GM12892 (cell line): ENCODE results near the gene ADAMTSL4.
"Not testable (repeated sequence)": the region's sequence is repeated elsewhere in the genome, so short reads cannot be mapped to it uniquely, and the experiment has no call there.

Source experiments
- POLR2A ChIP-seq: IDR thresholded peaks from 2 replicates; pipeline ENCODE4 v1.6.1; 2011; ENCODE audit warnings: low read depth, low read length, control low read depth
- POLR2AphosphoS5 ChIP-seq: IDR thresholded peaks from 2 replicates; pipeline ENCODE4 v1.6.1; 2011; ENCODE audit warnings: low read depth, low read length, control low read depth
- TAF1 ChIP-seq: IDR thresholded peaks from 2 replicates; pipeline ENCODE4 v1.6.1; 2011; ENCODE audit warnings: low read depth, mild to moderate bottlenecking, control low read depth, low read length, borderline replicate concordance

DNA sequence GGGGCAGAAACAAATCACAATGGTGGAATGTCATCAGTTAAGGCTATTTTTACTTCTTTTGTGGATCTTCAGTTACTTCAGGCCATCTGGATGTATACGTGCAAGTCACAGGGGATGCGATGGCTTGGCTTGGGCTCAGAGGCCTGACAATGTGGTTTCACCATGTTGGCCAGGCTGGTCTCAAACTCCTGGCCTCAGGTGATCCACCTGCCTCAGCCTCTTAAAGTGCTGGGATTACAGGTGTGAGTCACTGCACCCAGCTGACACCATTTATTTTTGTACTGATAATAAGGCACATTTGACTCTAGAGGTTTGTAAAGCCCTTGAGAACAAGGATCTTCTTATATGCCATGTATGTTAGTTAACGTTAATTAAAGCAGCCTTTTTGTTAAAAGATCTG is 31.8 kb downstream of the ADAMTSL4 start:
- not testable (repeated sequence) for TF ChIP-seq POLR2A, POLR2AphosphoS5, TAF1
